DOHH2 (cell line): Measurements from ENCODE around the gene NRCAM.

Experiments
- H3F3A ChIP-seq: fragments of 200-600 bp; sonication (generic), shearing (Covaris generic); 2 replicates; pipeline ENCODE4 v1.6.0; 2016; ENCODE audit warnings: antibody characterized with exemption, mild to moderate bottlenecking; ENCODE audit not compliant: control insufficient read depth, insufficient read depth
- H3K27ac ChIP-seq: fragments of 200-600 bp; sonication (generic); 2 replicates; pipeline ENCODE4 v1.5.1; 2014; ENCODE audit warnings: low read depth, mild to moderate bottlenecking, low read length, moderate library complexity
- H3K27me3 ChIP-seq: fragments of 200-600 bp; sonication (generic); 2 replicates; pipeline ENCODE4 v1.6.1; 2014; ENCODE audit warnings: mild to moderate bottlenecking, low read length, mixed read lengths; ENCODE audit not compliant: control insufficient read depth
- H3K36me3 ChIP-seq: fragments of 200-600 bp; sonication (generic); 2 replicates; pipeline ENCODE4 v1.6.1; 2014; ENCODE audit warnings: mild to moderate bottlenecking, low read length, moderate library complexity, mixed read lengths; ENCODE audit not compliant: control insufficient read depth
- H3K4me1 ChIP-seq: fragments of 200-600 bp; sonication (generic); 2 replicates; pipeline ENCODE4 v1.6.1; 2014; ENCODE audit warnings: mild to moderate bottlenecking, low read length, mixed read lengths; ENCODE audit not compliant: control insufficient read depth
- H3K4me2 ChIP-seq: fragments of 200-600 bp; sonication (generic); 2 replicates; pipeline ENCODE4 v1.6.0; 2014; ENCODE audit warnings: mild to moderate bottlenecking, low read length, moderate library complexity
- H3K4me3 ChIP-seq: fragments of 200-600 bp; sonication (generic); 2 replicates; pipeline ENCODE4 v1.5.1; 2014; ENCODE audit warnings: mild to moderate bottlenecking, low read length, mixed read lengths
- H3K79me2 ChIP-seq: fragments of 200-600 bp; sonication (generic); 2 replicates; pipeline ENCODE4 v1.6.1; 2014; ENCODE audit warnings: mild to moderate bottlenecking, low read length, mixed read lengths; ENCODE audit not compliant: control insufficient read depth
- H3K9me2 ChIP-seq: fragments of 200-600 bp; sonication (generic); replicated peaks from 2 replicates; pipeline ENCODE4 v1.6.1; 2014; ENCODE audit warnings: mild to moderate bottlenecking, low read length, mixed read lengths; ENCODE audit not compliant: control insufficient read depth
- H3K9me3 ChIP-seq: fragments of 200-600 bp; sonication (generic); 2 replicates; pipeline ENCODE4 v1.6.1; 2014; ENCODE audit warnings: antibody characterized with exemption, low read length, mixed read lengths; ENCODE audit not compliant: control insufficient read depth, insufficient read depth
- H4K20me1 ChIP-seq: fragments of 200-600 bp; sonication (generic); 2 replicates; pipeline ENCODE4 v1.6.0; 2014; ENCODE audit warnings: low read depth, mild to moderate bottlenecking, antibody characterized with exemption, low read length, moderate library complexity; ENCODE audit not compliant: control insufficient read depth, insufficient read depth
- EZH2phosphoT487 ChIP-seq: fragments of 200-600 bp; sonication (generic); IDR thresholded peaks from 2 replicates; pipeline ENCODE4 v1.6.1; 2017; ENCODE audit warnings: borderline replicate concordance, mild to moderate bottlenecking, antibody characterized with exemption, low read length, moderate library complexity, mixed read lengths
- TF ChIP-seq, protein P1 (sequence below): fragments of 200-600 bp; sonication (generic); IDR thresholded peaks from one replicate; pipeline ENCODE4 v1.5.1; 2014; ENCODE audit warnings: antibody characterized with exemption, mild to moderate bottlenecking, low read depth, low read length; ENCODE audit not compliant: poor library complexity, severe bottlenecking

Gene NRCAM

DNA sequence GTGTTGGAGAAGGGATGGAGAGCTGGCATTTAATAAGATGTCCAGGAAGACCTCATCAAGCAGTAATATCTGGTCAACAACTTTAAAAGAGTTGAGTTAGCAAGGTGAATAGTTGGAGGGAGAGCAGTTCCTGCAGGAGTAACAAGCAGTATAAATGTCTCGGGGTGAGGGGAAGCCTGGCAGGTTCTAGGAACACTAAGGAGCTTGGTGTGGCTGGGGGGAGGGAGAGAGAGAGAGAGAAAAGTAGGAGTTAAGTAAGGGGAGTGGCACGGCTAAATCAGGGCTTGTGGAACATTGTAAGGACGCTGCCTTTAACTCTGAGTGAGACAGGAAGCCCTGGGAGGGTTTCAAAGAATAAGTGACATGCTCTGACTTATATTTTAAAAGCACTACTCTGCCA lies 304.0 kb downstream of the NRCAM start:
- TF ChIP-seq EZH2phosphoT487: no peak
- TF ChIP-seq, protein P1, sequence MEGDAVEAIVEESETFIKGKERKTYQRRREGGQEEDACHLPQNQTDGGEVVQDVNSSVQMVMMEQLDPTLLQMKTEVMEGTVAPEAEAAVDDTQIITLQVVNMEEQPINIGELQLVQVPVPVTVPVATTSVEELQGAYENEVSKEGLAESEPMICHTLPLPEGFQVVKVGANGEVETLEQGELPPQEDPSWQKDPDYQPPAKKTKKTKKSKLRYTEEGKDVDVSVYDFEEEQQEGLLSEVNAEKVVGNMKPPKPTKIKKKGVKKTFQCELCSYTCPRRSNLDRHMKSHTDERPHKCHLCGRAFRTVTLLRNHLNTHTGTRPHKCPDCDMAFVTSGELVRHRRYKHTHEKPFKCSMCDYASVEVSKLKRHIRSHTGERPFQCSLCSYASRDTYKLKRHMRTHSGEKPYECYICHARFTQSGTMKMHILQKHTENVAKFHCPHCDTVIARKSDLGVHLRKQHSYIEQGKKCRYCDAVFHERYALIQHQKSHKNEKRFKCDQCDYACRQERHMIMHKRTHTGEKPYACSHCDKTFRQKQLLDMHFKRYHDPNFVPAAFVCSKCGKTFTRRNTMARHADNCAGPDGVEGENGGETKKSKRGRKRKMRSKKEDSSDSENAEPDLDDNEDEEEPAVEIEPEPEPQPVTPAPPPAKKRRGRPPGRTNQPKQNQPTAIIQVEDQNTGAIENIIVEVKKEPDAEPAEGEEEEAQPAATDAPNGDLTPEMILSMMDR: no peak

DNA sequence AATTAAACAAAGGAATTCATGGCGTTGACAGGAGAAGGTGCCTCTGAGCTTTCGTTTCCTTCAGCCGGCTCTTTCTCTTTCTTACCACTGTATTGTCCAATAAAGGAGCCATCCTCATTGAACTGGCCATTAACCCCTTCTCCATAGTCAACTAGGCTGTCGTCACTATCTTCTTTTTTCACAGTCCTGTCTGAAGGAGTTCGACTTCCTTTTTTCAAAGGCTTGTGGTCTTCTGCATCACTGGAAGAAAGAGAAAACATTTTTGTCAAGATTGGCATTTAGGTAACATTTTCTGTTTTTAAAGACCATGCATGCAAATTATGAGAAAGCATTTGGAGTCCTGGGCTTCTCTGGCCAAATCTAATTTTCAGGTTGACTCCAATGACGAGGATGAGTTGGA lies 306.3 kb downstream of the NRCAM start:
- Histone ChIP-seq H3K9me2 (no peaks in the 10 kb centered on the region), H3K4me1 (no peaks in the 10 kb centered on the region), H3K36me3 (no peaks in the 10 kb centered on the region)

More for the DNA sequence above, 304.0 kb downstream of the NRCAM start:
- Histone ChIP-seq H3K27ac (no peak overlapping the region), H3K9me2 (no peaks in the 10 kb centered on the region), H3K4me3 (no peak overlapping the region), H4K20me1 (no peaks in the 10 kb centered on the region), H3K27me3 (peaks cover 18% of the 10 kb centered on the region), H3F3A (no peaks in the 10 kb centered on the region), H3K36me3 (no peaks in the 10 kb centered on the region), H3K4me1 (no peaks in the 10 kb centered on the region), H3K4me2 (no peak overlapping the region), H3K79me2 (no peaks in the 10 kb centered on the region), H3K9me3 (no peaks in the 10 kb centered on the region)

DNA sequence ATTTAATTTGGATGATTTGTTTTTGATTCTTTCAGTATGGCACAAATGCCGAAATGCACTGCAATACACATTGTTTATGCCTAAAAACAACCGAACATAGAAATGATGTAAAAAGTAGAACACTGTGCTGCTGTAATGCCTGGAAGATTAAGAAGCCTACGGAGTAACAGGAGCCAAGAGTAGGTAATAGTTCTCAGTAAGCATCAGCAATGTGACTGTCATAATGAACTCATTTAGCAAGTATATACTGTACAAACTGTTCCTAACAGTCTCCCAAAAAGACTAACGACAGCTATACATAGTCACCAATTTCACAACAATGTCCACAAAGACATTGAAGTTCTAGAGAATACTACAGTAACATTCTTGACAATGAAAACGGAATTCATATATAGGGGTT lies 307.1 kb downstream of the NRCAM start:
- peaks cover 28% of the 10 kb centered on the region for H3K27me3 ChIP-seq
- H3K27ac ChIP-seq: no peak overlapping the region
- H3K4me3 ChIP-seq: no peak overlapping the region
- H3K9me3 ChIP-seq: no peaks in the 10 kb centered on the region
- no peaks in the 10 kb centered on the region for H3K79me2 ChIP-seq
- H3K36me3 ChIP-seq: no peaks in the 10 kb centered on the region
- TF ChIP-seq EZH2phosphoT487: no peak
- TF ChIP-seq, protein P1: no peak
- H4K20me1 ChIP-seq: no peaks in the 10 kb centered on the region
- H3K4me1 ChIP-seq: no peaks in the 10 kb centered on the region
- no peaks in the 10 kb centered on the region for H3K9me2 ChIP-seq
- H3K4me2 ChIP-seq: no peak overlapping the region
- H3F3A ChIP-seq: no peaks in the 10 kb centered on the region

More for the DNA sequence above, 306.3 kb downstream of the NRCAM start:
- H3K27me3 ChIP-seq: peaks cover 22% of the 10 kb centered on the region
- H3K79me2 ChIP-seq: no peaks in the 10 kb centered on the region
- H3K4me3 ChIP-seq: no peak overlapping the region
- no peaks in the 10 kb centered on the region for H3K9me3 ChIP-seq
- no peaks in the 10 kb centered on the region for H3F3A ChIP-seq
- no peak overlapping the region for H3K4me2 ChIP-seq
- no peak overlapping the region for H3K27ac ChIP-seq
- H4K20me1 ChIP-seq: no peaks in the 10 kb centered on the region
- no peak for TF ChIP-seq EZH2phosphoT487
- TF ChIP-seq, protein P1: no peak

DNA sequence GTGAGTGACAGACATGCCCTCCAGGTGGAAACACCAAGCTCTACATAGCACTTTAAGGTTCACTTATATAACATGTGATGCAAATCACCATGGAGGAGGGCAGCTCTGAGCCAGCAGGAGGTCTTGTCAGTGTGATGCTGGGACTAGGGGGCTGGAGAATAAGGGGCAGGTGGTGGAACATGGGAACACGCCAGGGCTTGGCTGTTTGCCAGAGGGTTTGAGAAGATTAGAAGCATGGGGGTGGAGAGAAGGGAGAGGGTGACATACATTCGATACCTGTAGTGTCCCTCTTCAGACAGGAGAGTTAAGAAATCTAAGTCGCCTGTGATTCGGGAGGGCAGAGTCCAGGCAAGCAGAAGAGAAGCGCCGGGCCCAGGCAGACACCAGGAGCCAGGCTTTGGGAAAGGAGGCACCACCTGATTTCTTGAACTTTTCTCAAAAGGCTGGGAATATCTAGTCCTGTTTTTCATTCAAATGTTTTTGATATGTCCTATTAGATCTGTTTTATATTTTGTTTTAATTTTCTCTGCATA lies 309.1 kb downstream of the NRCAM start:
- H3K79me2 ChIP-seq: no peaks in the 10 kb centered on the region
- H3K36me3 ChIP-seq: no peaks in the 10 kb centered on the region
- peaks cover 34% of the 10 kb centered on the region for H3K27me3 ChIP-seq
- H3K4me1 ChIP-seq: no peaks in the 10 kb centered on the region
- no peaks in the 10 kb centered on the region for H3K9me2 ChIP-seq
- no peaks in the 10 kb centered on the region for H3F3A ChIP-seq
- no peaks in the 10 kb centered on the region for H4K20me1 ChIP-seq
- H3K4me2 ChIP-seq: no peak overlapping the region
- no peaks in the 10 kb centered on the region for H3K9me3 ChIP-seq
- no peak overlapping the region for H3K27ac ChIP-seq
- H3K4me3 ChIP-seq: no peak overlapping the region
- no peak for TF ChIP-seq EZH2phosphoT487
- TF ChIP-seq, protein P1: no peak
